ENCODE measurements around the gene SH2D4B.

The SH2D4B gene

DNA sequence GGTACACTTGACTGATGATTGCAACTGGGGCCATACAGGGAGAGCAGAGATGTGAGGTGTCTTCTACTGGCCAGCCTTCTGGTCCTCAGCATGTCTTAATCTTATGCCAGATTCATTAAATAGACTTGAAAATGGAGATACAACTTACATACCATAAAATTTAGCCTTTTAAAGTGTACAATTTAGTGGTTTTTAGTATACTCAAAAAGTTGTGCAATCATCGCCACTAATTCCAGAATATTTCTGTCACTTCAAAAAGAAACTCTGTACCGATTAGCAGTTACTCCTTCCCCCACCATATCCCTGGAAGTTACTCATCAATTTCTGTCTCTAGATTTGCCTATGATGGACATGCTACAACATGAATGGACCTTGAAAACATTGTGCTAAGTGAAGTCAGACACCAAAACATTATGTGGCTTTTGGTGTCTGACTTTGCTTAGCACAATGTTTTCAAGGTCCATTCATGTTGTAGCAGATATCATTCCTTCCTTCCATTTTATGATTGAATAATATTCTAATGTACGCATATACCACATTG, 53.0 kb downstream of the SH2D4B start:
- DNase-seq (ENCODE audit: low spot score) = no peak

DNA sequence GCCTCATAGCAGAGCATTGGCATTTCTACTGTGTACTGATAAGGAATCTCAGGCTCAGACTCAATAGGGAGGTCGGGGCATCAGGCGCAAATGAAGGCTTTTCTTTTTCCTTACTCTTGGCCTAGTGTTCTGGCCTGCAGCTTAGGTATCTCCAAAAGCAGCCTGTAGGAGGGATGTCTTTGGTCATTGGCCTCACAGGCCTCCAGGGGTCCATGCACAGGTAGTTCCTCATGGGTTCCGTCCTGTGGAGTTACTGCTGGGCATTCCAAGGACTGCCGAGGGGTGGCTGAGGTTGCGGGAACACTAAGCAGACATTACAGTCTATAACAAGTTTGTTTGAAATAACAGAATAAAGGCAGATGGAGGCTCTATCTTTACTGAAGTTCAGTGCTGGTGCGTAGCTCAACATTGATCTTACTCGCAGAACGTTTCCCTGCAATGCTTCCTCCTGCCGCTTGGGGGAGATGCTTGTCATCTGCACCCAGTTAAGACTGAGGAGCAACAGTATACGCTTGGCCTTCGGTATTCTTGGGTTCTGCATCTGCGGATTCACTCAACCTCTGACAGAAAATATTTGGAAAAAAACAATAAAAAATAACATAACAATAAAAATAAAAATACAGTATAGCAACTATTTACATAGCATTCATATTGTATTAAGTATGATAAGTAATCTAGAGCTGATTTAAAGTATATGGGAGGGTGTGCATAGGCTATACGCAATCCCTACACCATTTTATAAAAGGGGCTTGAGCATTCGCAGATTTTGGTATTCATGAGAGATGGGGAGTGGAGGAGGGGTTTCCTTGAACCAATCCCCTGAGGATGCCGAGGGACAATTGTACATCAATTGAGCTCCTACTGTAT, 58.9 kb downstream of the SH2D4B start:
- DNase-seq (ENCODE audit: low spot score) = no peak

GRCh38 chr10:80598084-80598798, 60.5 kb downstream of the SH2D4B start:
- no peak for DNase-seq (ENCODE audit: low spot score)

- DNase-seq (ENCODE audit: low spot score) = no peak
These were observed 61.2 kb downstream of the SH2D4B start for GRCh38 chr10:80598951-80599350.

DNA sequence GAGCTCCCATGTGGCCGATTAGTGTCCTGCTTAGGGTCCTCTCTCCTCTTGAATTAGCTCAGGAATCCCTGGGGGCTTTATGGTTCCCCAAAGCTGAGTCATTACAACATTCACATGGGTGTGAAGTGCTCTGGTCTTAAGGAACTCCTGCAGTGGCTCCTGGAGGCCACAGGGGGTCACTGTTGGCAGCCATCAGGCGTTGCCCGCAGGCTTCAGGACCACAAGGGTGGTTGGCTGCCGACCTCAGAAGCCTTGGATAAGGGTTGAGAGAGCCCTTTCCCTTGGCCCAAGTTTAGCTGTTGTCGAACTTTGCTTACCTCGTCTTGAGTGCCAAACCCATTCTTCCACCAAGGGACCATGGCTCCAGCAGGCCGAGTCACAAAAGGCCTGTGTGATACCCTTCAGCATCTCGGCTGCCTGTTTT, 61.7 kb downstream of the SH2D4B start:
- no peak for DNase-seq (ENCODE audit: low spot score)

GRCh38 chr10:80600256-80600655, 62.6 kb downstream of the SH2D4B start:
- no peak for DNase-seq (ENCODE audit: low spot score)

DNA sequence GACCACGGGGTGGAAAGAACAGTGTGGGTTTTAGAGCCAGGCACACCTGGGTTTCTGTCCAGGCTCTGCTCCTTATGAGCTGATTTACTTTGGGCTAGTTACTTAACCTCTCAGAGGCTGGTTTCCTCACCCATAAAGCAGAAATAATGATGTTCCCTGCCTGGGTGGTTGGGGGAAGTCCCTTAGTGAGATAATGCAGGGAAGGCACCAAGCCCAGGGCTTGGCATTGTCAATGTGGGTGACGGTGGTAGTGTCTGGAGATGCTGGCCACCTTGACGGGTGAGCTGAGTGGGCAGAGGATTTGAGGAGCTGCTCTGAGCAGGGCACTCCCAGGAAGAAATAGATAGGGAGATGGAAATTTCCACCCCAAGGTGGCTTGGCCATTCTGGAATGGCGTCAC, 65.2 kb downstream of the SH2D4B start:
- DNase-seq (ENCODE audit: low spot score) = no peak

GRCh38 chr10:80603516-80603915, 65.8 kb downstream of the SH2D4B start:
- DNase-seq (ENCODE audit: low spot score) = no peak

GRCh38 chr10:80608706-80609105, 71.0 kb downstream of the SH2D4B start:
- no peak for DNase-seq (ENCODE audit: low spot score)

DNA sequence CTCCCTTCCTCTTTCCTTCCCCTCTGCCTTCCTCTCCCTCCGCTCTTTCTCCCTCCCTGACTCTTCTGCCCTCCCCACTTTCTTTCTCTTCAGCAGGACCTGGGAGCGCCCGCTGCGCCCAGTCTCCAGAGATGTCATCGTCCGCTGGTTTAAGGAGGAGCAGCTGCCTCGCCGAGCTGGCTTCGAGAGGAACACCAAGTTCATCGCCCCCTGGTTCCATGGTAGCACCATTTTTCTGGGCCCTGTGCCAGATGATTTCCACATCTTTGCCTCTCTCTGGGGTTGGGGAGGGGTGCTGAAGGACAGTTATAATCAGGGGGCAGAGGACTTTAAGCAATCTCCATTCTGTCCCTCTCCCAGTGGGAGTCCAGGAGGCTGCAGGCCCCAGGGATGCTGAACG, 71.6 kb downstream of the SH2D4B start:
- no peak for DNase-seq (ENCODE audit: low spot score)

DNA sequence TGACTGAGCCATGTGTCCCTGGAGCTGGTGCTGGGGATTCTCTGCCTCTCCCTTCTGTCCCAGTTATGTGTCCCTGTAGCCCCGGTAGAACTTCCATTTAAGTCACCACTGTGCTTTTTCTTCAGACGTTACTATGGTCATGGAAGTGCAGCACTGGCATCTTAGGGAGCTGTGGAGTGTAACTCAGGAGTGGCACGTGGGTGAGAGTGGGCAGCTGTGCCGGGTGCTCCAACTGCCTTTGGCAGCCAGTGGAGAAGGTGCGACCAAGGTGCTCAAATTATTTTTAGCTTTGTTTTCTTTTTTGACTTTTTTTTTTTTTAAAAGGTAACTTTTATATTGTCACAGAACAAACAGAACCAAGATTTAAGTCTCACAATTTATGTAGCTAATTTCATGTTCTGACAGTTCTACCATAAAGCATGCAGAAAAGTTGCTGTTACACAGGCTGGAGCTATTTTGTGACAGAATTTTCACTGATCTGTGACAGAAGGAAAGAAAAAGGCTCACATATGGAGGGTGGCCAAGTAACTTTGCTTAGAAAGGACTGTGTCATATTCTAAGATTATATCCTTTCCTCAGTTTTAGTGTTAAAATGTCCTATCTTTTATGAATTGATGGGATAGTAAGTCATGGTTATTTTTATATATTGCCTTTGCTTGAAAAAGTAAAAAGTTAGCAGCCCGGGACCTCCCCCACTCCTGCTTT, 73.9 kb downstream of the SH2D4B start:
- no peak for DNase-seq (ENCODE audit: low spot score)

GRCh38 chr10:80612261-80612660, 74.6 kb downstream of the SH2D4B start:
- DNase-seq (ENCODE audit: low spot score) = no peak

DNA sequence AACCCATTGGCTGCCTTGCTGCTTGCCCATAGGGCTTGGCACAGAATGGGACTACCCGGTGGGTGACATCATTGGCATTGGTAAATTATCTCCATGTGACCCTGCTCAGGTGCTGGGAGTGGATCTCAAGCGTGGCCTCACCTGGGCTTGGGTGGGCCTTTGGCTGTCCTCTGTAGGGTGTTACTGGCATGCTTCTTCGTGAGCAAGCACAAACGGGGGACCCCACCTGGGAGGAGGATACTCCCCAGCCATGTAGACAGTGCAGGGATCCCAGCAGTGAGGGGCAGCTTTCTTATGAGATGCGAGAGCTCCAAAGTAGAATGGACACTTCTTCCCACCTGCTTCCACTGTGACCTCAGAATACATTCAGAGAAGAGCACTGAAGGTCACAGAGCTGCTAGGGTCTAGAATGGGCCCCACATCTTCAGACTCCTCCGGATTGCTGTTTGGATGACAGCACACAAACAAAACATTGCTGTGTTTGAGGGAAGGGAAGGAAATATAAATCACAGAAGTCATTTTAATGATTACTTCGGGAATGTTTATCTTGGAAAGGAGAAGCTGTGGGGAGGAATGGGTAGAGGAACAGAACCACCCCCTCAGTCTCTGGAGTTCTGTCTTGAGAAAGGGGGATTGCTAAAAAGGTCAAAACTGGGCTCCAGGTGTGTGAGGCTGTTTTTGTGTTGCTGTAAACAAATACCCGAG, 75.9 kb downstream of the SH2D4B start:
- no peak for DNase-seq (ENCODE audit: low spot score)

DNA sequence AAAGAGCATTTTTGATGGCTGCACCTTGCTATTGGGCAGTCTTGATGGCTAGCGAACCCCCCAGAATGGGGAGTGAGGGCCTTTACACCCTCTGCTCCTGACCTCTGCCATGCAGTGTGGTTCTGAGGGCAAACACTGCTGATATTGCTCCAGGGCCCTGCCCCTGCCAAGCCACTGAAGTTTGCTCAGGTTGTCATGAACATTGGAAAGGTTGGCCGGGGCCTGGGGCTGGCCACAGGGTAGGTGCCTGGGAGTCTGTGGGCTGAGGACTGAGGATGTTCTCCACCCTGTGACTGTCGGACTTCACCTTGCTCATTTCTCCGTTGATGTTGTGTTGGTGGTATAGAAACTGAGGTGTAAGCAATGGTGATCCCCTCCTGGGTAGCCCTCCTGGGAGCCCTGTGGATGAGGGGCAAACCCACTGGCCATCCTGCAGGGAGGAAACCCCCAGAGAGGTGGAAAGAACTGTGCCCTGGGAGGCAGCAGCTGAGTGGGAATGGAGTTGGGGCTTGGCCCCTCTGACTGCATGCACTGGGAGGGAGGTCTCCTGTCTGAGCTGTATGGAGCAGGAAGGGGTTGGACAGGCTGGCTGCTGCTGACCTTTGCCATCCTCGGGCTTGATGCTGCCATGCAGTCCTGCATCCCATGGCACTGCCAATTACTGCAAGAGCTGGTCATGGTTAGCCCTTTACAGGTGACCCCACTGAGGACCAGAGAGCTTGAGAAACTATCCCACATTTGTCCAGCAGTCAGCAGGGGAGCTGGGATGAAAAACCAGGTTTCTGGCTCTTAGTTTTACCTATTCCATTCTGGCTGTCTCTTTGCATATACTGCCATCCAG, 77.1 kb downstream of the SH2D4B start:
- no peak for DNase-seq (ENCODE audit: low spot score)

DNA sequence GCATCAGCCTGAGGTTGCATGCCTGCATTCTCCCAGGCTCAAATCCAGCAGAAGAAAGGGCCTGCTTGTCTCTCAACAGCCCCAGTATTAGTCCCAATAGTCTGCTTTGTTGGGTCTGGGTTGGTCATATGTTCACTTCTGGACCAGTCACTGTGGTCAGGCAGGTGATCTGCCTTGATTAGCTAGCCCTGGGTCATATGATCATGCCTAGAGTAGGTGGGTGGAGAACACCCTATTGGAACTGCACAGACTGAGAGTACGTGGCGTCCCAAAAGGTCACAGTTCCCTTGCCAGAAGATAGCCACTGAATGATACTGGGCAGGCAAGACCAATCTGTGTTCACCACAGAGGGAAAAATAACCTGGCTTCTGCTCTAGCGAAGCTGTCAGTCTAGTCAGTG, 80.1 kb downstream of the SH2D4B start:
- DNase-seq (ENCODE audit: low spot score) = no peak

DNA sequence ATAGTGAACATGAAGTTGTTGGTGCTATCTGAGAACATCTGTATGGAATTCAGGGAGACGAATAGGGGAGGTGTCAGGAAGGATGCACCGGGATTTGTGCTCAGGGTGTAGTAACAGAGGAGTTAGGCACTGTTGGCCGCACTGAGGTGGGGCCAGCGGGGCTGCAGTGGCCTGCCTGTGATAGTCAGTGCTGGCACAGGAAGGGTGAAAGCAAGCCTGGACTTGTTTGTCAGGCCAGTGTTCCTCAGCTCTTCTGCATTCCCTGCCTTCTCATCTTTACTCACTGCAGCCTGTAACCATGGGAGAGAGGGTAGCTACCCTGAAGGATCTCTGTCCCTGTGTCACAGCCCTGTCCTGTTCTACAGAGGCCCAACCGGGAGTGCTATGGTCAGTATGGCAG, 81.3 kb downstream of the SH2D4B start:
- no peak for DNase-seq (ENCODE audit: low spot score)

DNA sequence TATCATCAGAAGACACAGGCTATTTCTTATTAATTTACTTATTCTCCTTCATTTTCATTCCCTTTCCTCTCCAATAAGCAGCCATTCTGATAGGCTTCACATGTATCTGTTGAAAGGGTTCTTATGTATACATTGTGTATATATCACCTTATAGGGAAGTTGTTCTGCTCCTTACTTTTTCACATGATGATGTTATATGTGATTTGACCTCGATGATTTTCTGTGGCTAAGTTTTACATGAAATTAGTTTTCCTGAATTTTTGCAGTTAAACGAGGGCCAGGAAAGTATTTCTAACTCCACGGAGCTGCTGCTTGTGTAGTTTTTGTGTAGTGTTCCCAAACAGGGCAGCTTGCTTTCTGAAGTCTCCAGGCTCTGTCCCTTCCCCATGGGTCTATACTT, 84.5 kb downstream of the SH2D4B start:
- DNase-seq (ENCODE audit: low spot score) = no peak

DNA sequence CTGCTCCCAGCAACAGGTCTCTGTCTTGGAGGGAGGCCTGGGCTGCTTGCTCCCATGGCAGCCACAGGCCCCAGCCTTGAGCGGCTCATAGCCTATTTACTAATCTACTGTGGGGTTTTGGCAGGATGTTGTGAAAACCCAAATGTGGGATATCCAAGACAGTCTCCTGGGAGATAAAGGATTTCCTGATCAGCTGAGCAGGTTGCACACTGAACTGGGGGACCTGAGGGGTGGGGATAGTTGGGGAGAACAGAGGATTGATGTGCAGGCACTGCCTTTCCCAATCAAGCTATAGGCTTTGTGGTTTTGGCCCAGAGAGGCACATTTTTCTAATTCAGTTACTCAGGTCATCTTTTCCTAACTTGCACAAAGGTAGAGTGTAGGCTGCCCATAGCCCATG, 92.6 kb downstream of the SH2D4B start:
- no peak for DNase-seq (ENCODE audit: low spot score)

DNA sequence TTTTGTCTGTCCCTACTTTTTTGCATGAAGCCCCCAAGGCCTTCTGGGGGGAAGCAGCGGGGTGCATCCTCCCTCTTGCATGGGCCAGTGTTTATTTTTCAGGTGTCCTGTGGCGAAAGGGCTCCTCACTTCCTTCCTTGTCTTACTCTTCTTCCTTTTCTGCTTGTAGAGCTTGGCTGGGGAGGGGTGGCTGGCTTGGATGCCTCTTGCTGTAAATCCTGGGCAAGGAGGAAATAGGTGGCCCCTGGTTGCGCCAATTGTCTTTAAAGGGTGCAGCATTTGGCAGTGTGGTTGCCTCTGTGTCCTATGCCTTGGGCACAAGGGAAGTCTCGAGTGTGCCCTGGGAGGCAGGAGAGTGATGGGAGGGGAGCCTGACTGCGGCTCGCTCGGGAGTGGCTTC, 95.0 kb downstream of the SH2D4B start:
- DNase-seq (ENCODE audit: low spot score) = no peak

DNA sequence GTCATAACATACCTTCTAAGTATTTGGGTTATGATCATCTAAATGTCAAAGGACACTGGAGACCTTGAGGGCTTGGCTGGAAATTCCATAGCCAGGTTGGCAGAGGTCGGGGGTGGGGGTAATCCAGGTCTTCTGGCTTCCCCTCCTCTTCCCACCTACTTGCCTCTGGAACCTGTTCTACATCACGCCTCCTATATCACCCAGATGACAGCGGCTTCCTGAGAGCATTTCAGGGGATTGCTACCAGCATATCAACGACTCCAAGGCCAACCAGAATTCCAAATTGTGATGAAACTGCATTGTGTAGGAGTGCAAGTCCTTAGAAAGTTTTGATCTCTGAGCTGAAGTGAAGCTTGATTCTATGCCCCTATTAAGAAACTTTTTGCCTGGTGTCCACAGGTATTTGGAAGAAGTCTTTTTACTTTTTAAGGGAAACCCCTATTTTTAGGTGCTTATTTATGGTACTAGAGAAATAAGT, 95.7 kb downstream of the SH2D4B start:
- DNase-seq (ENCODE audit: low spot score) = no peak

- DNase-seq (ENCODE audit: low spot score) = no peak
These were observed 96.2 kb downstream of the SH2D4B start for GRCh38 chr10:80633910-80634309.
